GM23338 (cell line): Measurements from ENCODE around the gene HAGH. TPM values are rescaled to one million over a fixed set of nuclear protein-coding genes. Genes with fewer than 3 reads are reported as not detected.

Source experiments
- ATAC-seq: fragments of 200-7000 bp; cut with Tn5 transposase; 3 replicates; pipeline ENCODE4 v1.9.1; 2020
- DNase-seq: peaks from one replicate; pipeline ENCODE4 v3.0.0-alpha.2; 2015; ENCODE audit warnings: low spot score
- H2AFZ ChIP-seq: fragments of 200-600 bp; sonication (generic); 2 replicates; pipeline ENCODE4 v1.8.0; 2016; ENCODE audit warnings: antibody characterized with exemption, mild to moderate bottlenecking, moderate library complexity
- H3F3A ChIP-seq: fragments of 200-600 bp; sonication (generic); replicated peaks from 2 replicates; pipeline ENCODE4 v1.8.0; 2017; ENCODE audit warnings: antibody characterized with exemption, mixed run types, low read depth
- H3K27ac ChIP-seq: fragments of 200-600 bp; sonication (generic); 2 replicates; pipeline ENCODE4 v1.6.1; 2016; ENCODE audit warnings: low read depth
- H3K27me3 ChIP-seq: fragments of 200-600 bp; sonication (generic); 2 replicates; pipeline ENCODE4 v1.8.0; 2016; ENCODE audit warnings: mild to moderate bottlenecking, mixed run types, moderate library complexity; ENCODE audit not compliant: insufficient read depth
- H3K36me3 ChIP-seq: fragments of 200-600 bp; sonication (generic); 2 replicates; pipeline ENCODE4 v1.8.0; 2016; ENCODE audit warnings: mild to moderate bottlenecking; ENCODE audit not compliant: insufficient read depth
- H3K4me1 ChIP-seq: fragments of 200-600 bp; sonication (generic); 2 replicates; pipeline ENCODE4 v1.8.0; 2016; ENCODE audit warnings: mild to moderate bottlenecking, moderate library complexity; ENCODE audit not compliant: insufficient read depth
- H3K4me2 ChIP-seq: fragments of 200-600 bp; sonication (generic); 2 replicates; pipeline ENCODE4 v1.7.1; 2017; ENCODE audit warnings: mixed run types
- H3K4me3 ChIP-seq: fragments of 200-600 bp; sonication (generic); 2 replicates; pipeline ENCODE4 v1.6.1; 2016; ENCODE audit warnings: mixed run types
- H3K79me2 ChIP-seq: fragments of 200-600 bp; sonication (generic); replicated peaks from 2 replicates; pipeline ENCODE4 v1.8.0; 2017; ENCODE audit warnings: mild to moderate bottlenecking; ENCODE audit not compliant: insufficient read depth
- H3K9me2 ChIP-seq: fragments of 200-600 bp; sonication (generic); 2 replicates; pipeline ENCODE4 v1.8.0; 2017; ENCODE audit not compliant: insufficient read depth
- H4K20me1 ChIP-seq: fragments of 200-600 bp; sonication (generic); replicated peaks from 2 replicates; pipeline ENCODE4 v1.8.0; 2017; ENCODE audit warnings: mild to moderate bottlenecking; ENCODE audit not compliant: insufficient read depth
- H3K27ac Mint-ChIP-seq: 2 replicates; pipeline ENCODE4 v1.8.0; 2020; ENCODE audit warnings: inconsistent platforms, mild to moderate bottlenecking, moderate library complexity, mixed read lengths
- H3K27me3 Mint-ChIP-seq: 3 replicates; pipeline ENCODE4 v1.8.0; 2022; ENCODE audit warnings: low read depth, mild to moderate bottlenecking, moderate library complexity, mixed read lengths, inconsistent platforms; ENCODE audit not compliant: insufficient read depth, poor library complexity
- H3K36me3 Mint-ChIP-seq: 3 replicates; pipeline ENCODE4 v1.8.0; 2021; ENCODE audit warnings: low read depth, mild to moderate bottlenecking, inconsistent platforms, moderate library complexity, mixed read lengths
- H3K4me1 Mint-ChIP-seq: 3 replicates; pipeline ENCODE4 v1.8.0; 2020; ENCODE audit warnings: mild to moderate bottlenecking, inconsistent platforms, mixed read lengths
- H3K4me3 Mint-ChIP-seq: 3 replicates; pipeline ENCODE4 v1.8.0; 2021; ENCODE audit warnings: moderate library complexity, mild to moderate bottlenecking, inconsistent platforms, mixed read lengths
- H3K9me3 Mint-ChIP-seq: 3 replicates; pipeline ENCODE4 v1.8.0; 2020; ENCODE audit warnings: moderate library complexity, mild to moderate bottlenecking, inconsistent platforms, mixed read lengths
- CREB1 ChIP-seq: fragments of 250-450 bp; sonication (Bioruptor Pico); IDR thresholded peaks from 2 replicates; pipeline ENCODE4 v1.5.0; 2020; ENCODE audit warnings: low read depth, mild to moderate bottlenecking, moderate library complexity
- CTCF ChIP-seq, 2 experiments: fragments of 200-600 bp in 1 of 2; sonication (generic) in 1 of 2; conservative IDR thresholded peaks; 2 replicates each; pipeline versions ENCODE4 v1.5.1 to v1.6.1; 2016 to 2017; ENCODE audit warnings: antibody characterized with exemption in 2 of 2, low read depth in 2 of 2, mild to moderate bottlenecking in 2 of 2, moderate library complexity in 1 of 2
- ETS1 ChIP-seq: IDR thresholded peaks from 2 replicates; pipeline ENCODE4 v1.6.1; 2016; ENCODE audit warnings: antibody characterized with exemption
- EZH2 ChIP-seq: fragments of 200-600 bp; sonication (generic); IDR thresholded peaks from one replicate; pipeline ENCODE4 v1.8.0; 2017; ENCODE audit warnings: antibody characterized with exemption, mild to moderate bottlenecking, low read depth; ENCODE audit not compliant: unreplicated experiment
- EZH2phosphoT487 ChIP-seq: fragments of 200-600 bp; sonication (generic); IDR thresholded peaks from one replicate; pipeline ENCODE4 v1.8.1; 2018; ENCODE audit warnings: antibody characterized with exemption; ENCODE audit not compliant: unreplicated experiment
- JUNB ChIP-seq: IDR thresholded peaks from one replicate; pipeline ENCODE4 v1.6.1; 2016; ENCODE audit warnings: antibody characterized with exemption; ENCODE audit not compliant: unreplicated experiment
- NANOG ChIP-seq: IDR thresholded peaks from 2 replicates; pipeline ENCODE4 v1.6.1; 2016; ENCODE audit warnings: antibody characterized with exemption, borderline replicate concordance
- POLR2AphosphoS5 ChIP-seq: IDR thresholded peaks from 2 replicates; pipeline ENCODE4 v1.6.1; 2016; ENCODE audit warnings: antibody characterized with exemption, low read depth
- REST ChIP-seq: IDR thresholded peaks from one replicate; pipeline ENCODE4 v1.6.1; 2018; ENCODE audit warnings: antibody characterized with exemption; ENCODE audit not compliant: unreplicated experiment
- STAT1 ChIP-seq: IDR thresholded peaks from one replicate; pipeline ENCODE4 v1.6.1; 2016; ENCODE audit warnings: antibody characterized with exemption; ENCODE audit not compliant: unreplicated experiment
- ZNF114 ChIP-seq: fragments of 250-450 bp; sonication (Bioruptor Pico); IDR thresholded peaks from 2 replicates; pipeline ENCODE4 v1.5.0; 2020; ENCODE audit warnings: mild to moderate bottlenecking, moderate library complexity
- ZNF331 ChIP-seq: fragments of 250-450 bp; sonication (Bioruptor Pico); IDR thresholded peaks from 2 replicates; pipeline ENCODE4 v1.5.0; 2020; ENCODE audit warnings: low read depth, mild to moderate bottlenecking, moderate library complexity
- ZNF462 ChIP-seq: fragments of 250-450 bp; sonication (Bioruptor Pico); IDR thresholded peaks from 2 replicates; pipeline ENCODE4 v1.5.0; 2020; ENCODE audit warnings: mild to moderate bottlenecking, moderate library complexity
- polyA plus RNA-seq: library from polyadenylated mRNA; unstranded; fragments of >200 nt; fragmentation: Nextera tagmentation; extraction: Ambion mirVana; gene quantifications from 2 replicates; pipeline ENCODE4 v1.2.1, GENCODE V29; 2016
- total RNA-seq: library from RNA; depleted of rRNA; stranded (reverse); fragments of >200 nt; shearing (Covaris generic); gene quantifications from 2 replicates; pipeline ENCODE4 v1.2.3, GENCODE V29; 2014

The HAGH gene
- total and polyA plus RNA-seq, 2 experiments from 2014 or later = 24.7 to 28.9 TPM

- Histone ChIP-seq H3K79me2 (peaks cover 6% of the 10 kb centered on the region; the same call in 1 of the 2 replicates), H2AFZ (no peak overlapping the region), H3K4me3 (no peak overlapping the region), H3K27ac (no peak overlapping the region), H3K36me3 (no peaks in the 10 kb centered on the region), H4K20me1 (no peaks in the 10 kb centered on the region; the same call in 1 of the 2 replicates), H3K4me1 (no peaks in the 10 kb centered on the region; the same call in 1 of the 2 replicates), H3K27me3 (no peaks in the 10 kb centered on the region), H3K9me2 (no peaks in the 10 kb centered on the region), H3K4me2 (no peak overlapping the region), H3F3A (0 out of 2 replicates have a peak, but pooled peaks cover 6% of the 10 kb centered on the region)
- DNase-seq (no peak), ATAC-seq (no peak)
- H3K9me3 Mint-ChIP-seq = no peaks in the 10 kb centered on the region
- peaks cover 4% of the 10 kb centered on the region for H3K27me3 Mint-ChIP-seq
- H3K36me3 Mint-ChIP-seq = no peaks in the 10 kb centered on the region
- no peak overlapping the region for H3K4me3 Mint-ChIP-seq
- TF ChIP-seq JUNB = no peak
- TF ChIP-seq ETS1 = no peak
- no peak for TF ChIP-seq ZNF331 (CRISPR knock-in tag)
- TF ChIP-seq NANOG = no peak
- TF ChIP-seq ZNF462 (CRISPR knock-in tag) = no peak
- no peak for TF ChIP-seq CTCF (conservative IDR thresholded peaks at IDR 0.05; ENCODE audit: low read depth in 2 of 2)
- TF ChIP-seq REST = no peak
- no peak for TF ChIP-seq ZNF114 (CRISPR knock-in tag)
- TF ChIP-seq POLR2AphosphoS5 = no peak
- no peak for TF ChIP-seq STAT1
- TF ChIP-seq EZH2 = no peak
- TF ChIP-seq EZH2phosphoT487 = no peak
- TF ChIP-seq CREB1 (CRISPR knock-in tag) = no peak
- no peaks in the 10 kb centered on the region; the same call in 2 of the 3 replicates for H3K4me1 Mint-ChIP-seq
- H3K27ac Mint-ChIP-seq = no peak overlapping the region
These were observed 5.7 kb downstream of the HAGH start for GRCh38 chr16:1820946-1821290.
